Measurements from ENCODE around the gene SPX.

Gene SPX

DNA sequence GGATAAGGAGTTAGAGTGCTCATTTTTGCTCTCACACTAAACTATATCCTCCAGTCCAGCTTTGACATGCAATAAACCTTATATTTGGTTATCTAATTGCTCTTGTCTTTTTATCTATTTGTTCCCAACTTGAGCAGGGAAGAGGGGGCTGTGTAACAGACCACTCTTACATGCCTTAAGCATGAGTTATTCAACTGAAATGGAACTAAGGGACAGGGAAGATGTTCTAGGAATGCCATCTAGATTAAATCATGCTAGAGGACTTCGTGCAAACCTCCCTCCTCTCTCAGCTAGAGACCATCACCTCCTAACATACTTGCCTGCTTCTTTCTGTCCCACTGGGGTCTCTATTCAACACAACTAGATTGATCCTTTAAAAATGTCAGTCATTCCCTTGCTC, 20.6 kb downstream of the SPX start:
- no peaks in the 10 kb centered on the region for H3K9me3 Mint-ChIP-seq
- no peaks in the 10 kb centered on the region for H3K36me3 Mint-ChIP-seq (ENCODE audit: insufficient read depth)
- no peak overlapping the region for H3K4me3 Mint-ChIP-seq
- no peak for DNase-seq
- ATAC-seq (replicated peaks), result no peak
- no peak overlapping the region for H3K27ac Mint-ChIP-seq
- no peaks in the 10 kb centered on the region for H3K4me1 Mint-ChIP-seq (ENCODE audit: low read depth in 2 of 2)
- H3K27me3 Mint-ChIP-seq, result peaks cover 32 to 34% of the 10 kb centered on the region in 2 donors

DNA sequence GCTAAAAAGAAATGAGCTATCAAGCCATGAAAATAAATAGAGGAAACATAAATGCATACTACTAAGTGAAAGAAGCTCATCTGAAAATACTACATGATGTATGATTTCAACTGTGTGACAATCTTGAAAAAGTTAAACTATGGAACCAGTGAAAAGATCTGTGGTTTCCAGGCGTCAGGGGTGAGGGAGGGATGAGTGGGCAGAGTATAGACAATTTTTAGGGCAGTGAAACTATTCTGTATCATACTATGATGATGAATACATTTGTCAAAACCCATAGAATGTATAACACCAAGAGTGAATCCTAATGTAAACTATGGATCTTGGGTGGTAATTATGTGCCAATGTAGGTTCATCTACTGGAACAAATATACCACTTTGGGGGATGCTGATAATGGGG, 21.3 kb downstream of the SPX start:
- no peak overlapping the region for H3K4me3 Mint-ChIP-seq
- no peak overlapping the region for H3K27ac Mint-ChIP-seq
- ATAC-seq (replicated peaks) (no peak), DNase-seq (no peak)
- H3K9me3 Mint-ChIP-seq, result no peaks in the 10 kb centered on the region
- no peaks in the 10 kb centered on the region for H3K36me3 Mint-ChIP-seq (ENCODE audit: insufficient read depth)
- peaks cover 32% of the 10 kb centered on the region in 2 donors for H3K27me3 Mint-ChIP-seq
- no peaks in the 10 kb centered on the region for H3K4me1 Mint-ChIP-seq (ENCODE audit: low read depth in 2 of 2)

DNA sequence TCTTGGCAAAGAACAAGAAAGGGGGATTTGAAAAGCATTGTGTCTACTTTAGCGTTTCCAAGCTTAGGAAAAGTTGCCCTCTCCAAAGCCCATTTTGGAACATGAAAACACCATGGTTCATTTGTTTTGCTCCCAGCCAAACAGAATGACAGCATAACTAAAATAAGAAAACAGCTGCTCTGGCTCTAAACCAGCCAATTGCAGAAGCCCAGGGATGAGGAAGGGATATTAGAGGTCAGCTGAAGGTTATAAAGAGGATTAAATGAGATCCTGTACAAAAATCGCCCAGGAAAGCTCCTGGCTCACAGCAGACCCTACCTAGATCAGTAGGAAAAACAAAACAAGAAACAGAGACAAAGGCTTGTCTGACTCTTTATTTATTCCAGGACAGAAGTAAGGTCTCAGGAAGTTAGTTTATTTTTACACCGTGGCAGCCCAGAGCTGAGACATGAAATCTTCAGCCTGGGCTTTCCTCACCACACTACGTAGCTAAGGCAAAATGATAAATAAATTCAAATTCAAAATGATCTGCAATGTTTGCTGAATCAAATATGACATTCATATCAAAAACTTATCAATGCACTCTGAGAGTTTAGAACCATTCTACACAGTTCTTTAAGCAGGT, 25.9 kb downstream of the SPX start:
- Mint-ChIP-seq H3K9me3 (no peaks in the 10 kb centered on the region), H3K4me3 (no peak overlapping the region), H3K36me3 (ENCODE audit: insufficient read depth) (no peaks in the 10 kb centered on the region), H3K27me3 (peaks cover 10 to 11% of the 10 kb centered on the region in 2 donors), H3K27ac (no peak overlapping the region), H3K4me1 (ENCODE audit: low read depth in 2 of 2) (no peaks in the 10 kb centered on the region)
- no peak for DNase-seq
- no peak for ATAC-seq (replicated peaks)

DNA sequence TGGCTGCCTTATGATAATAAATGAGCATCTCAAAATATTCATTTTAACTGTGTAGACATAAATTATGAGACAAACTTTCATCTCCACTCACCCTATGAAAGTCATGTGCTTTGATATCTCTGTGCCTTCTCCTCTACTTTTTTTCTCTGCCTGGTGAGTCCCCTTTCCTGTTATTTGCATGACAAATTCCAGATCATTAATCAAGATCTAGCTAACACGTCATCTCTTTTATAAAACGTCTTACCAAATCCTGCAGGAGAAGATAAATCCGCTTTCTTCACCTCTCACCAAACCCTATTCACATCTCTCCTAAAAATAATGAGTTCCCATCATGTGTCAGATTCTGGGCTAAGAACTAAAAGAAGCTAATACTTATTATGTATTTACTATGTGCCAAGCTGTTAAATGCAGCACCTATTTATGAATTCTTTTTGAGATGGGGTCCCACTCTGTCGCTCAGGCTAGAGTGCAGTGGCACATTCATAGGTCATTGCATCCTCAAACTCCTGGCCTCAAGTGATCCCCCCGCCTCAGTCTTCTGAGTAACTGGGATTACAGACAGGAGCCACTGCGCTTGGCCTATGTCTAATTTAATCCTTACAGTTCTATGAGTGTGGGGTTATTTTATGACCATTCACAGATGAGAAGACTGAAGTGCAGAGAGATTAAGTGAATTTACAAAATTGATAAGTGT, 26.7 kb downstream of the SPX start:
- Mint-ChIP-seq H3K27me3 (peaks cover 4 to 11% of the 10 kb centered on the region in 2 donors), H3K4me3 (no peak overlapping the region), H3K4me1 (ENCODE audit: low read depth in 2 of 2) (no peaks in the 10 kb centered on the region), H3K9me3 (no peaks in the 10 kb centered on the region), H3K36me3 (ENCODE audit: insufficient read depth) (no peaks in the 10 kb centered on the region), H3K27ac (no peak overlapping the region)
- DNase-seq (no peak), ATAC-seq (replicated peaks) (no peak)

DNA sequence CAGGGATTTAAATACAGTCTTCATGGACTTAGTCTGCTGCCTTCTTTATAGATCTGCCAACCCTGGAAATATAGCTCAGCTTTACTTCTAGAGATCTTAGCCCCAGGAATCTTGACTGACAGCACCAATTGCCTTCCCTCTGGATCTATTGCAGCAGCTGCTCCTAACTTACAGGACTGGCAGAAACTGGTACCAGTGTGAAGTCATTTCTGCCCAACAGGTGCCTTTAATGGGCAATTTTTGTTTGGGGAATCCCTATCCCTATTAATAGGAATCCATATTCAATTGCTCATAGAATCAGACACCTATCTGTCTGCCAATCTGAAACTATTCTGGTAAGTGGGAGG, 27.2 kb downstream of the SPX start:
- ATAC-seq (replicated peaks) (no peak), DNase-seq (no peak)
- Mint-ChIP-seq H3K4me3 (no peak overlapping the region), H3K9me3 (no peaks in the 10 kb centered on the region), H3K36me3 (ENCODE audit: insufficient read depth) (no peaks in the 10 kb centered on the region), H3K27ac (no peak overlapping the region), H3K4me1 (ENCODE audit: low read depth in 2 of 2) (no peaks in the 10 kb centered on the region), H3K27me3 (peaks cover 0 to 7% of the 10 kb centered on the region in 2 donors)

DNA sequence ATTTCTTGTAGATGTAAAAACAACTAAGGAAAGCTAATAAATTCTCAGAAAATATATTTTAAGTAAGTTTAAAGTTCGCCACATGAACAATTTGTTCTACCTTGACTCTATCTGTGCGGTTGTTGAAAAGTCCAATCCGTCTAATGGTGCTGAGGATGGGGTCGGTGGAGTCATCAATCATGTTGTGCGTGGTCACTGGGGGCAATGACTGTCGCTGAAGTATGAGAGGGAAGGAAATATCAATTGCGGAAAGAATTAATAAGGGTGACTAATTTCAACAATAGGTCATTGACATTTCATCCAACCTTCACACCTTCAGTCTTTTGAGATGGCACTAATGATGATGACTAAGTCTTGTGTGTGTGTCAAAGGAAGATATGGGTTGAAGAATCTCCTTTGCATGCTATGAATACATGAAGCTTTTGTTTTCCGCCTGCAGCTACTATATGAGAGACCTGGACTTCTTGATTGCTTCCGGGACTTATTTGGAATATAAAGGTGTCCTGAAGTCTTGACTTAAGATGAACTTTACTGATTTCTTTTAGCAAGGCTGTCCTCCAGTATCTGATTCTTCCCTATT, 32.1 kb downstream of the SPX start:
- Mint-ChIP-seq H3K27ac (no peak overlapping the region), H3K9me3 (no peaks in the 10 kb centered on the region)
- ATAC-seq (replicated peaks), result no peak

DNA sequence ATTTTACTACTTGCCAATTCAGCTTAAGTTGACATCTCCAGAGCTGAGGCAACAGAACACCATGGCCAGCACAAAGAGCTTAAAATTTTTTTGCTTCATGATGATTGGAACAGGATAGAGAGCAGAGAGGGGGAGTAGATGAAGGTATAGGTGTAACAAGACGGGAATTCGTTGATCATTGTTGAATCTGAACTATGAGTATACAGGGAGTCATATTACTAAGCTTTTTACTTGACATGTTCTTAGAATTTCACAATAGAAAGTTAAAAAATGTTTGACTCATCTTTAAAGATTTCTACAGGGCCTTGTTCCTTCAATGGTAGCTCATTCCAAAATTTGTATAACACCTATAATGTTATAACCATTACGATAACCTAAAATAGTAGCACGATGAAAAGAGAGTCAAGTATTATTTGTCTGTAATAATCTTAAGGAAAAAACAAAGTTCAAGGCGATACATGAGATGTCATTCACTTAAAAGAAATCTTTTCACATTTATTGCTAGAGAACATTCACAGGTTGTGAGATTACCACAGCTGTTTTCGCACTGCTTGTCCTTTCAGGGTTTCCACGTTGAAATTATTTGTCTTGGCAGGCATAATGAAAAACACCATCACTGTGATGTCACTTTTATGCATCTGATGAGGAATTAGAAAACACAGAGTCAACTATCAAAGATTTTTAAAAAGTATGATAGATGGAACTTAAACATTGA, 33.9 kb downstream of the SPX start:
- Mint-ChIP-seq H3K27ac (no peak overlapping the region), H3K27me3 (no peaks in the 10 kb centered on the region), H3K4me3 (no peak overlapping the region), H3K9me3 (no peaks in the 10 kb centered on the region), H3K36me3 (ENCODE audit: insufficient read depth) (no peaks in the 10 kb centered on the region), H3K4me1 (ENCODE audit: low read depth in 2 of 2) (no peaks in the 10 kb centered on the region)
- no peak for DNase-seq
- ATAC-seq (replicated peaks), result no peak

More for the DNA sequence above, 32.1 kb downstream of the SPX start:
- Mint-ChIP-seq H3K4me1 (ENCODE audit: low read depth in 2 of 2) (no peaks in the 10 kb centered on the region), H3K27me3 (no peaks in the 10 kb centered on the region), H3K4me3 (no peak overlapping the region), H3K36me3 (ENCODE audit: insufficient read depth) (no peaks in the 10 kb centered on the region)
- no peak for DNase-seq

DNA sequence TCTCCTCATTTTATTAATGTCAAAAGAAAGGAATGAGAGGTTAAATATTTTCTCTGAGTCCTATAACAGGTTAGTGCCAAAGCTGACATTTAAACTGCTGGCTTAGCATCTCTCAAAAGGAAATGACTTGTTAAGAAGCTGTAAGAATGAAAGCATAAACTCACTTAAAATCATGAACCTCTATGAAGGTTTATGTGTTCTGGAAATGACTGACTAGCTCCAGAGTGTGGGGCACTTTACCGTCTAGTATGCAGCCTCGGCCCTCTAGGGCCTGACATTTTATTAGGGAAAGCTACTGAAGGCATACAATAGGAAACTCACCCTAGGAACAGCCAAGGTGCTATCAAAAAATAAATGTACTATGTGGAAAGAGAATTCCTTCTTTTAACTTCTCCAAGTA, 35.1 kb downstream of the SPX start:
- no peaks in the 10 kb centered on the region for H3K4me1 Mint-ChIP-seq (ENCODE audit: low read depth in 2 of 2)
- no peak overlapping the region for H3K27ac Mint-ChIP-seq
- no peaks in the 10 kb centered on the region for H3K27me3 Mint-ChIP-seq
- no peak overlapping the region for H3K4me3 Mint-ChIP-seq
- H3K36me3 Mint-ChIP-seq (ENCODE audit: insufficient read depth), result no peaks in the 10 kb centered on the region
- ATAC-seq (replicated peaks) (no peak), DNase-seq (no peak)
- no peaks in the 10 kb centered on the region for H3K9me3 Mint-ChIP-seq

DNA sequence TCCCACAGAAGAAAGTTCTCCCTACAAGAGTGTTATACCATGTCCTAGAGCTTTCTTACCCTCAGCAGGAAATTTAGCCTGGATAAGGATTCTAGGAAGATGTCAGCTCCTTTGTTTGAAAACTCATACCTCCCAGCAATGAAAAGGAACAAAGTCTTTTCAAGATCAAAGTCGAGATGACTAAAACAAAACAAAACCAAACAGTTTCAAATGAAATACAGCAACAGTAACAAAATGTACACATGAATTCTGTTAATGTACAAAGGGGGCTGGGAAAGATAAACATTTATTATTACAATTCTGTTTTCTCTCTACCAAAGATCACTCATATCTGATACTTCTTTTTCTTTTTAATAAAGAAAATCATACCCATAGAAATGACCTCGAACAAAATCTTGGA, 36.8 kb downstream of the SPX start:
- Mint-ChIP-seq H3K9me3 (no peaks in the 10 kb centered on the region), H3K36me3 (ENCODE audit: insufficient read depth) (no peaks in the 10 kb centered on the region), H3K4me3 (no peak overlapping the region), H3K27ac (no peak overlapping the region), H3K27me3 (peaks cover 0 to 9% of the 10 kb centered on the region in 2 donors), H3K4me1 (ENCODE audit: low read depth in 2 of 2) (no peaks in the 10 kb centered on the region)
- DNase-seq, result no peak
- ATAC-seq (replicated peaks), result no peak

DNA sequence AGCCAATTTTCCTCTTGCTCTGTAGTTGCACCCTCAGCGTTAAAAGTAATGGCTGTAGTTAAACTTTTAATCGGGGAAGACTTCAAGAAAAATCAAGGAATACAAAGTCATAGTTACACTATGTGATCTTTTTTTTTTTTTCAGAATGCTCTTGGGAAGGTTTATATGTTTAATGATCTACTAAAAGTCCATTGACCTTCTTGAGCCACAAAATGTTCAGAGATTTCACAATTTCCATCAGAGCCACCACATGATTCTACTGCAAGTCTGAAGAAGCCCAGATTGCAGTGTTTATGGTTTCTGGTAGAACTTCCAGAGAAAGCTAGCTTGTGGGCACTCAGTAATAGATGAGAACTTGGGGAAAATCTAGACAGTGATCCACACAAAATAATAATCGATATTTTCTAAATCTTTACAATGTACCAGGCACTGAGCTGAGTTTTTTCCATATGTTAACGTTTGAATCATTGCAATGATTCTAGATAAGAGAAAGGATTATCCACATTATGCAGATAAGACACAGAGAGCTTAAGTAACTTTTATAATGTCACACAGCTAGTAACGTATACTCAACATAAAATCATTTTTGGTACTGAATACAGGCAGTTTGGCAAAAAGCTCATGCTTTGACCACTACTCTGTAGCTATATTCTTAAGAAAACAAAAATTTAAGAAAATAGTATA, 40.3 kb downstream of the SPX start:
- DNase-seq (no peak), ATAC-seq (replicated peaks) (no peak)
- H3K27ac Mint-ChIP-seq, result no peak overlapping the region
- H3K4me3 Mint-ChIP-seq, result no peak overlapping the region
- H3K9me3 Mint-ChIP-seq, result no peaks in the 10 kb centered on the region
- peaks cover 0 to 9% of the 10 kb centered on the region in 2 donors for H3K27me3 Mint-ChIP-seq
- H3K4me1 Mint-ChIP-seq (ENCODE audit: low read depth in 2 of 2), result no peaks in the 10 kb centered on the region
- no peaks in the 10 kb centered on the region for H3K36me3 Mint-ChIP-seq (ENCODE audit: insufficient read depth)

DNA sequence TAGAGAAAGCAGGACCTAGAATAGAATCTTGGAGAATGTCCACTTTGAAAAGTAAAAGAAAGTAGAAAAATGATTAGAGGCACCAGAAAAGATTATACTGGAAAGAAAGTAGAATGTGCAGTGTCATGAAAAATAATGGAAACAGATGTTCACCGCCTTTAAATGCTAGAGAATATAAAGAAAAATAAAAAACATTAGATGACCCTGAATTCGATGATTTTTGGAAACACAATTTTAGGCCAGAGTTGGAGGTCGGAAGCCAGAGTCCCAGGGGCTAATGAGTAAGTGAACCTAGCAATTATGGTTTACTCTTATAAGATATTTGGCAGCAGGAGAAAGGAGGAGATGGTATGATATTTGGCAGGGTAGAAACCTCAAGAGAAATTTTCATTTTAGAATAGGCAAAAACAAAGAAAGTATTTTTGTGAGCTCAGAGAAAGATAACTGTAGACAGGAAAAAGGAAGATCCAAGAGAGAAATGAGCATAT, 40.9 kb downstream of the SPX start:
- DNase-seq, result no peak
- H3K9me3 Mint-ChIP-seq, result no peaks in the 10 kb centered on the region
- H3K4me3 Mint-ChIP-seq, result no peak overlapping the region
- H3K36me3 Mint-ChIP-seq (ENCODE audit: insufficient read depth), result no peaks in the 10 kb centered on the region
- H3K4me1 Mint-ChIP-seq (ENCODE audit: low read depth in 2 of 2), result no peaks in the 10 kb centered on the region
- H3K27ac Mint-ChIP-seq, result no peak overlapping the region
- peaks cover 0 to 9% of the 10 kb centered on the region in 2 donors for H3K27me3 Mint-ChIP-seq
- no peak for ATAC-seq (replicated peaks)

DNA sequence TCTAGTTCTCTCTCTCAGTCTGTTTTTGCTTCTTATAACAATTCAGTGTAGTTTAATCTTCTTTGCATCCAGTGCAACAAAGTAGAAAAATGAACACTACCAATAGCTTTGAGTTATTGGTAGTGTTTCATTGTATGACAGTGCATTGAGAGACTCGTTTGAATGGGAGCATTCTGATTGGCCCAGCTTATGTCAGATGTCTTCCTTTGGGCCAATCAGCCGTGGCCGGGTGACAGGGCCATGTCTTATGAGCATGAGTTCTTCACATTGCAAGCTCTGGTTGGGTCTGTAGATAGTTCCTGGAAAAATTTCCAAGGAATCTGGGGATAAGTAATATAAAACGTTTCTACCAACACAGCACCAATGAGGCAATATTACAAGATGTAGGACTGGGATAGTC, 42.0 kb downstream of the SPX start:
- Mint-ChIP-seq H3K36me3 (ENCODE audit: insufficient read depth) (no peaks in the 10 kb centered on the region), H3K9me3 (no peaks in the 10 kb centered on the region), H3K27ac (no peak overlapping the region), H3K4me1 (ENCODE audit: low read depth in 2 of 2) (no peaks in the 10 kb centered on the region), H3K4me3 (no peak overlapping the region), H3K27me3 (peaks cover 0 to 9% of the 10 kb centered on the region in 2 donors)
- ATAC-seq (replicated peaks) (no peak), DNase-seq (no peak)

DNA sequence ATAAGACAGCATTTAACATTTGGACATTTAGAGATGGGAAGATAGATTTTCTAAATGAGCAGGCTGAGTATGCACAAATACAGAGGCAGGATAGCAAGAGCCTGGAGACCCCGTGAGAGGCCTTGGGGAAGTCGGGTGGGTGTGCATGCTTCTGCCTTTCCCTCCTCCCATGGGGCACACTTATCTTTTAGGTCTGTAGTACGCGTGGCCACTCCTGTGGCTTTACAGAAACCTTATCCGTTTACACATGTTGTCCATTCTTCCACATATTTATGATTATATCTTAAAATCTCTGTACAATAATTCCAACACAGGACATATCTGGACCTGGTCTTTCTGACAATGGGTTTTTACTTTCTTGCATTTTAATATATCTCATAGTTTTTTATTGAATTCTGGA, 45.0 kb downstream of the SPX start:
- Mint-ChIP-seq H3K27me3 (peaks cover 5 to 9% of the 10 kb centered on the region in 2 donors), H3K36me3 (ENCODE audit: insufficient read depth) (no peaks in the 10 kb centered on the region), H3K4me1 (ENCODE audit: low read depth in 2 of 2) (no peaks in the 10 kb centered on the region), H3K4me3 (no peak overlapping the region), H3K27ac (no peak overlapping the region), H3K9me3 (no peaks in the 10 kb centered on the region)
- no peak for ATAC-seq (replicated peaks)
- DNase-seq, result no peak
